ENCODE measurements around the gene CAPN10.
A peak's percentile ranks its signal among the peaks of the same experiment; 100 is the strongest.

Gene CAPN10

DNA sequence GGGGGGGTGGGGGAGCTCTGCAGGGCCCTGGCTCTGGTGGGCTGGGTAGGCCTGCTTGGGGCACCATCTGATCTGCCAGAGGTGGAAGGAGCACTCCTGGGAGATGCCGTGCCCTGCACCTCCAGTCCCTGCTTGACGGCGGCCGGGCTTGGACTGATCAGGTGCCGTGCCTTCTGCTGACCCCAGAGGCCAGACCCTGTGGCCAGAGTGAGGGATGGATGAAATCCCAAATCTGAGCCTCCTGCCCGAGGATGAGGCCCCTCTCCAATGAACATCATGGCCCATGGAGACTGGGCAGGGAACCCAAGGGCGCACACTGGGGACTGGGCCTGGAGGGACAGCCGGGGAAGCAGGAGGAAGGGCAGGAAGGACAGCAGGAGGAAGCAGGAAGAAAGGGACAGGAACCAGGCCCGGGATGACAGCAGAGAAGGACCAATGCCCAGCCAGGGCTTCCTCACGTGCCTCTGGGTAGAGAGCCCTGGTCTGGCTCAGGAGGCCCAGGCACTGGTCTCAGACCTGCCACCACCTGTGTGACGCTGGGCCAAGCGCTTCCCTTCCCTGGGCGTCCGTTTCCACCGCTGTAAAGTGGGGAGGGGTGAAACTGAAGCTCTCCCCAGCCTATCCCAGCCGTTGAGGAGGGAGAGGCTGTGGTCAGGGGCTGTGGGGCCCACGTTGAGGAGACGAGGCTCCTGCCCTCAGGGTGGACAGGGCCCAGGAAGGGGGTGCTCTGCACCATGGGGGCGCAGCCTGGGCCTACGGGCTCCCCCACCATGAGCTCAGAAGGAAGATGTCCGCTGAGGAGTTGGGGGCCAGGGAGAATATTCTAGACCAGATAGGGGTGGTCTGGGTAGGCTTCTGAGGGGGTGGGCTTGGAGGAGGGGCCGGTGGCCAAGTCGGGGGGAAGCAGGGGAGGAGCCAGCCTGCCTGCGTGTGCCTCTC, 37.7 kb downstream of the CAPN10 start:
- DNase-seq (ENCODE audit: low read depth), result no peak

DNA sequence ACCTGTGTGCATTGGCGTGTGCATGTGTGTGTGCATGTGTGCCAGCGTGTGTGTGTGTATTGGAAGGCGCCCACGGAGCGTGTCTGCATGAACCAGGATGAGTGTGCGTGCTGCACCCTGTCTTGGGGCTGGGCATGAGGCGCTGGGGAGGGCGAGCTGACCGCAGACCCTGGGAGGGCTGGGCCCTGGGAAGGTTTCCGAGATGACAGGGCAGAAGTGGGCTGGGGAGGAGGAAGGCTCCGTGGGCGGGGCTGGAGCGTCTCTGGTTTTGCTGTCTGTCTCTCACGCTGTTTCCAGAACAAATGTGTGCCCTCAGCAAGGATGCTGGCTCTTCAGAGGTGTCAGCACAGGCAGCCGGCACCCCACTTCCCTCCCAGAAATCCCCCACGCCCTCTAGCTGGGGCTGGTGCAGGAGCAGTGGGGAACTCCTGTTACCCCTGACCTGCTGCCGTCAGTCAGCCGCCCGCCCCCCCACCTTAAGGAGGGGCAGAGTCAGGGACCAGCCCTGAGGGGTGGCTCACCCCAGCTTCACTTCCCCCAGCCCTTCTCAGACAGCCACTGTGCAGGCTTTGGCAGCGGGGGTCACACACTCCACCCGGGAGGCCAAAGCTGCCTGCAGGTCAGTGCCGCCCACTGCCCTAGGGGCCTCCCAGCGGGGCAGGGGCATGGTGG, 38.6 kb downstream of the CAPN10 start, which contains the start of gene GPR35:
Gene GPR35 (plus strand): TSS at position 531 of the 672 bp plus-strand sequence. CDS start 4,473 bp downstream, outside the sequence.
- DNase-seq (ENCODE audit: low read depth), result peak; percentile 43

DNA sequence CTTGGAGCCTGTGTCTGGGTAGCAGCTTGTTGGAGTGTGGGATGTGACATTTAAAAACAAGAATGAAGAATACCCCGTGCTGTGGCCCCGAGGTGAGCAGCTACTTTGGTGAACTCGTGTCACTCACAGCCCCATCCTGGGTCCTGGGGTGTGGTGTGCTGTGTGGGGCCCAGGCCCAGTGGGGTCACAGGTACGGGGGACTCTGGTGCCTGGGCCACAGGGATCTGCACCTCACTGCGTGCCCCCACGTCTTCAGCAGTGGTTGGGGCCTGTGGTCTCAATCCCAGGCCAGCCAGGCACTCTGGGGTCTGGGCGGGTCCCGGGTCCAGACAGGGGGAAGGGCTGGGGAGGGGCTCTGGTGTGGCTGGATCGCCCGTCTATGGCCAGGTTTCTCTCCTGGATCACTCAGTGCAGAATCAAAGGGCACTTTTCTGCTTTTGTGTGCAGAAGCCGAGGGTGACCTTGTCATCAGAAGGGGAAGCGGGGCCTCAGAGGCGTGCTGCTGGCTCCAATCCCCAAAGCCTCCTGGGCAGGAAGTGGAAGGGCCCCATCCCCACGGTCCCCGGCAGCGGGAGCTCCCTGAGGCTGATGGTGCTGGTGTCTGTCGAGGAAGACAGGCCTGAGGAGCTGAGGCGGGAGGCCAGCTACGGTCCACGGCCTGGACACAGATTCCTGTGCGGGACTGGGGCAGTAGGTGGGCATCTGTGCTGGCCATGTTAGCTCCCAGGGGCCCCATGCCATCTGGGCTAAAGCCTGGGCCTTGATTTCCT, 40.2 kb downstream of the CAPN10 start:
- no peak for DNase-seq (ENCODE audit: low read depth)

DNA sequence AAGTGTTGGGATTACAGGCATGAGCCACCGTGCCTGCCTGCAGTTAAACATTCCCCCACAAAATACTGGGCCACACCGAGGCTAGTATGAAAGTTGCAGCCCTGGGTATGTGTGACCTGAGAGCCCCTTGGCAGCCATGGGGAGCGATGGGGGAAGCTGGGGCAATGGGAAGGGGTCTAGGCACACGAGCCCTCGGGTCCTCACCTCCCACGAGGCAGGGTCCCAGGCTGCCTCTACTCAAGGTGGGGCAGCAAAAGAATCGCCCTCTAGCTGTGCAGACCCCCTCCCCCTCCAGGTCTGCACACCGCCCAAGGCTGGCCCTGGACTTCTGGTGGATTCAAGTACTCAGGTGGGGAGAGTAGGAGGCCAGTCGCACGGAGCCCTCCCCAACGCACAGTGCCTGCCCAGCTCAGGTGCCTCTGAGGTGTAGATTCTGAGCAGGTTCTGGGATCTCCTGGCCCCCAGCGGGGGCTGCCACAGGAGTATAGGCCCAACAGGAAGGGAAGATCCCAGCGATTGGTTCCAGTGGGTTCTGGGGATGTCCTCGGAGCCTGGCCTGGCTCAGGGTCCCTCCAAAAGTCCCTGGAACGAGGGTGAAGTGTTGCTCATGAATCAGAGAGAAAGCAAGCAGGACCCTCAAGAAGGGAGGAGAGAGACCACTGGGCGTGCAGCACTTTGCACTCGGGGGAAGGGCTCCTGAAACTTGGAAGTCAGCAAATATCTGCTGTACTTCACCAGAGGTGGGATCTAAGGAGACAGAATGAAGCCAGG, 41.4 kb downstream of the CAPN10 start:
- no peak for DNase-seq (ENCODE audit: low read depth)

DNA sequence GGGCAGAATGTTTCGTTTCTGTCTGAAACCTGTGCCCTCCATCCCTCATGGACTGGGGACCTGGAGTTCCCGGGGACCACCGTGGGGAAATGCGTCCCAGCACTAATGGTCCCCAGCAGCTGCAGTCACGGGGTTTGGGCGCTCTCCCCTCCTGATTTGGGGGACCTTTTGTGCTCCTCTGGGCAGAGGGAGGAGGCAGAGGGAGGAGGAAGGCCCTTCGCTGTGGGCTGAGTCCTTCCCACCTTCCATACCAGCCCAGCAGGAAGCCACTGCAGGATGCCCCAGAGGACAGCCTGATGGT, 41.9 kb downstream of the CAPN10 start:
- DNase-seq (ENCODE audit: low read depth), result no peak

DNA sequence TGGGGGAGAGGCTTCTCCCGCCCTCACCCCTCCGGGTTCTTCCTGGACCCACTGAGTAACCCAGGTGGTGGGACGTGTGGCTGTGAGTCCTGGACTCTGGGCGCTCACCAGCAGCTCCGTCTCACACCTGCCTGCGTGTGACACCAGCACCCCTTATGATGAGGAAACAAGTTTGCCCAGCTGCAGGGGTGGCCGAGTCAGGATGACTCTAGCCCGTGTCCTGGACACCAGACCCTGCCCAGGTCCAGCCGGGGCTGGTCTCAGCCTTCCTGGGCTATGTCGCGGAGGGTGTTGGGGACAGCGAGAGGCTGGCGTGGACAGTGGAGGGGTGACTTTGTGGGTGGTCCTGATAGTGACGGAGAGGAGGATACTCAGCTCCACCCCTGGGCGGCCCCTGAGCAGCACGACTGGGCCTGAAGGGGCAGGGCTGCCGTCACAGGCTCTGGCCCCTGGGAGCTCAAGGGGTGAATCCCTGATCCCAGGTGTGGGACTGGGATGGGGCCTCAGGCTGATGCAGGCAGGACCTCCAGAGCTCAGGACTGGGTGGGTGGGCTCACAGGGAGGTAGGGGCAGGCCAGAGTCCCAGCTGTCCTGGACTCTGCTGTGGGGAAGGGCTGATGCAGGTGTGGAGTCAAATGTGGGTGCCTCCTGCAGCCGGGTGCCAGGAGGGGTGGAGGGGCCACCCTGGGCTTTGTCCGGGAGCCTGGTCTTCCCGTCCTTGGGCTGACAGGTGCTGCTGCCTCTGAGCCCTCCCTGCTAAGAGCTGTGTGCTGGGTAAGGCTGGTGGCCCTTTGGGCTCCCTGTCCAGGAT, 42.5 kb downstream of the CAPN10 start:
- DNase-seq (ENCODE audit: low read depth), result no peak

DNA sequence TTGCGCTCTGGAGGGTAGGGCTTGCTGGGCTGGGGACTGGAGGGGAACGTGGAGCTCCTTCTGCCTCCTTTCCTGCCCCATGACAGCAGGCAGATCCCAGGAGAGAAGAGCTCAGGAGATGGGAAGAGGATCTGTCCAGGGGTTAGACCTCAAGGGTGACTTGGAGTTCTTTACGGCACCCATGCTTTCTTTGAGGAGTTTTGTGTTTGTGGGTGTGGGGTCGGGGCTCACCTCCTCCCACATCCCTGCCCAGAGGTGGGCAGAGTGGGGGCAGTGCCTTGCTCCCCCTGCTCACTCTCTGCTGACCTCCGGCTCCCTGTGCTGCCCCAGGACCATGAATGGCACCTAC, 43.1 kb downstream of the CAPN10 start:
- DNase-seq (ENCODE audit: low read depth), result no peak

DNA sequence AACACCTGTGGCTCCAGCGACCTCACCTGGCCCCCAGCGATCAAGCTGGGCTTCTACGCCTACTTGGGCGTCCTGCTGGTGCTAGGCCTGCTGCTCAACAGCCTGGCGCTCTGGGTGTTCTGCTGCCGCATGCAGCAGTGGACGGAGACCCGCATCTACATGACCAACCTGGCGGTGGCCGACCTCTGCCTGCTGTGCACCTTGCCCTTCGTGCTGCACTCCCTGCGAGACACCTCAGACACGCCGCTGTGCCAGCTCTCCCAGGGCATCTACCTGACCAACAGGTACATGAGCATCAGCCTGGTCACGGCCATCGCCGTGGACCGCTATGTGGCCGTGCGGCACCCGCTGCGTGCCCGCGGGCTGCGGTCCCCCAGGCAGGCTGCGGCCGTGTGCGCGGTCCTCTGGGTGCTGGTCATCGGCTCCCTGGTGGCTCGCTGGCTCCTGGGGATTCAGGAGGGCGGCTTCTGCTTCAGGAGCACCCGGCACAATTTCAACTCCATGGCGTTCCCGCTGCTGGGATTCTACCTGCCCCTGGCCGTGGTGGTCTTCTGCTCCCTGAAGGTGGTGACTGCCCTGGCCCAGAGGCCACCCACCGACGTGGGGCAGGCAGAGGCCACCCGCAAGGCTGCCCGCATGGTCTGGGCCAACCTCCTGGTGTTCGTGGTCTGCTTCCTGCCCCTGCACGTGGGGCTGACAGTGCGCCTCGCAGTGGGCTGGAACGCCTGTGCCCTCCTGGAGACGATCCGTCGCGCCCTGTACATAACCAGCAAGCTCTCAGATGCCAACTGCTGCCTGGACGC, 43.6 kb downstream of the CAPN10 start:
- DNase-seq (ENCODE audit: low read depth), result no peak

DNA sequence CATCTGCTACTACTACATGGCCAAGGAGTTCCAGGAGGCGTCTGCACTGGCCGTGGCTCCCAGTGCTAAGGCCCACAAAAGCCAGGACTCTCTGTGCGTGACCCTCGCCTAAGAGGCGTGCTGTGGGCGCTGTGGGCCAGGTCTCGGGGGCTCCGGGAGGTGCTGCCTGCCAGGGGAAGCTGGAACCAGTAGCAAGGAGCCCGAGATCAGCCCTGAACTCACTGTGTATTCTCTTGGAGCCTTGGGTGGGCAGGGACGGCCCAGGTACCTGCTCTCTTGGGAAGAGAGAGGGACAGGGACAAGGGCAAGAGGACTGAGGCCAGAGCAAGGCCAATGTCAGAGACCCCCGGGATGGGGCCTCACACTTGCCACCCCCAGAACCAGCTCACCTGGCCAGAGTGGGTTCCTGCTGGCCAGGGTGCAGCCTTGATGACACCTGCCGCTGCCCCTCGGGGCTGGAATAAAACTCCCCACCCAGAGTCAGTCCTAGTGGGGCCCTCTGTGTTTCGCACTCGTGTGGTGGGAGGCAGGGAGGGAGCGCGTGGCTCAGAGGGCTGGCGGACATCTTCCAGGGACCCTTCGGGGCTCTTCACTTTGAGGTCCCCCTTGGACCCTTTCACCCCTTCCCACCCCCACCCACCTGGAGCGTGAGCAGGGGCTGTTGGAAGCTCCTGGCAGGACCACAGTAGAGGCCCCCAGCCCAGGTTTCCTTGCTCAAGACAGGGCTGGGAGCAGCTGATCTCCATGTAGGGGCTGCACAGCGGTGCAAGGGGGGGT, 44.4 kb downstream of the CAPN10 start:
- no peak for DNase-seq (ENCODE audit: low read depth)

DNA sequence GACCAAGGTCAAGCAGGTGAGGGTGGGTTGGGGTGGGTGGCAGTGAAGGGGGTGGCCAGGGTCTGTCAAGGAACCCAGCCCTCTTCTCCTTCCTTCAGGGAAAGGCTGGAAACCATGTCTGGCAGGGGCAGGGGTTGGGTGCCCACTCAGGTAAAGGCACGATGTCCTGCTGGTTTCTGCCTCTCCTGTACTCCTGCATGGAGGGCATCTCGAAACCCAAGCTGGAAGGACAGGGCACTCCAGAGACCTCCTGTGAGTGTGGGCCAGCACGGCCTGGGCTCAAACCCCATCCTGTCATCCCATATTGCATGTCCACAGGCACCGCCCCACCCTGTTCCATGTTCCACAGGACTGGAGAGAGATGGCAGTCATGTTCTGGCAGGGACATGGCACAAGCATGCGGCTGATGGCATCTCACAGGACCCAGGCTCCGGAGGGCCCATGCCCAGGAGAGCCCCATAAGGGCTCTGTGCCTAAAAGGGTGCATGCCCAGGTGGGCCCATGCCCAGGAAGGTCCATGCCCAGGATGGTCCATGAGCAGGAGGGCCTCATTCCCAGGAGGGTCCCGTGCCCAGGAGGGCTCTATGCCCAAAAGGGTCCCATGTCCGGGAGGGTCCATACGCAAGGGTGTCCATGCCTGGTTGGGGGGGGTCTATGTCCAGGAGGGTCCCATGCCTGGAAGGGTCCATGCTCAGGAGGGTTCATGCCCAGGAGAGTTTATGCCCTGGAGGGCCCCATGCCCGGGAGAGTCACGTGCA, 45.2 kb downstream of the CAPN10 start:
- DNase-seq (ENCODE audit: low read depth), result no peak

DNA sequence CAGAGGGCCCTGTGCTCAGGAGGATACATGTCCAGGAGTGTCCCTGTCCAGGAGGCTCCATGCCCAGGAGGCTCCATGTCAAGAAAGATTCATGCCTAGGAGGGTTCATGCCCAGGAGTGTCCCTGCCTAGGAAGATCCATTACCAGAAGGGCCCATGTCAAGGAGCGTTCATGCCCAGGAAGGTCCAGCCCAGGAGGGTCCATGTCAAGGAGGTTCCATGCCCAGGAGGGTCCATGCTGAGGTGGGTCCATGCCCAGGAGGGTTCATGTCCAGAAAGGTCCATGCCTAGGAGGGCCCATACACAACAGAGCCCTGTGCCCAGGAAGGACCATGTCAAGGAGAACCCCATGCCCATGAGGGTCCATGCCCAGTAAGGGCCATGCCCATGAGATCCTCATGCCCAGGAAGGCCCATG, 45.8 kb downstream of the CAPN10 start:
- no peak for DNase-seq (ENCODE audit: low read depth)

DNA sequence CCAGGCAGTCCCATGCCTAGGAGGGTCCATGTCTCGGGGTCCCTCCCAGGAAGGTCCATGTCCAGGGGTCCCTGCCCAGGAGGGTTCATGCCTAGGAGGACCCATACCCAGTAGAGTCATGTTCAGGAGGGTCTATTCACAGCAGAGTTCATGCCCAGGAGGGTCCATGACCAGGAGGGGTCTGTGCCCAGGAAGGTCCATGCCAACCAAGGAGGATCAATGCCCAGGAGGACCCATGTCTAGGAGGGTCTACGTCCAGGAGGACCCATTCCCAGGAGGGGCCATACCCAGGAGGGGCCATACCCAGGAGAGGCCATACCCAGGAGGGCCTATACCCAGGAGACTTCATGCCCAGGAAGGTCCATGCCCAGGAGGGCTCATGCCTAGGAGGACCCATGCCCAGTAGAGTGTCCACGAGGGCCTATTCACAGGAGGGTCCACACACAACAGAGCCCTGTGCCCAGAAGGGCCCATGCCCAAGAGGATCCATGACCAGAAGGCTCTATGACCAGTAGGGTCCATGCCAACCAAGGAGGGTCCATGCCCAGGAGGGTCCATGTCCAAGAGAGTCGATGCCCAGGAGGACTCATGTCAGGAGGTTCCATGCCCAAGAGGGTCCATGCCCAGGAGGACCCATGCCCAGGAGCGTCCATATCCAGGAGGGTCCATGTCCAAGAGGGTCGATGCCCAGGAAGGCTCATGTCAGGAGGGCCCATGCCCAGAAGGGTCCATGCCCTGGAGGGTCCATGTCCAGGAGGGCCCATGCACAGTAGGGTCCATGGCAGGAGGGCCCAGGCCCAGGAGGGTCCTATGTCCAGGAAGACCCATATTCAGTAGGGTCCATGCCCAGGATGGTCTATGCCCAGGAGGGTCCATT, 48.8 kb downstream of the CAPN10 start:
- DNase-seq (ENCODE audit: low read depth), result no peak

DNA sequence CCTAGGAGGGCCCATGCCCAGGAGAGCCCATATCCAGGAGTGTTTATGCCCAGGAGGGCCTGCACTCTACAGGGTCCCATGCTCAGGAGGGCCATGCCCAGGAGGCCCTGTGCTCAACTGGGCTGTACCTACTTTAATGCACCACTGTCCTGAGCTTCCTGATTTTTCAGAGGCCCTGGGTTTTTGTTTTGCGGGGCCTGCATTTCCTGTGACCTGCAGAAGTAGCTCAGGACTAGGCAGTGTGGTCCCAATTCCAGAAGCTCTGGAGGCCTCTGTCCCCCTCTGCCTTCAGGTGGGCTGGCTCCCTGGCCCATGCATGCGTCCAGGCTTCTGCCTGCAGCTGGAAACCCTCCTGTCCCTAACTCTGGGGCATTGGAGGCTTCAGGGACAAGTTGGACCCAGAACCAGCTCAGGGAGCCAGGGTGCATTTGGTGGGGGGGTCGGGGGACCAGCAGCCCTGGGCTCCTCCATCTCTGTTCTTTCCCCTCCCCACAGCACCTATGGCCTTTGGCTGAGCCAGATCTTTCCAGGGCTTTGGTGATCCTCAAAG, 49.5 kb downstream of the CAPN10 start:
- DNase-seq (ENCODE audit: low read depth), result no peak

DNA sequence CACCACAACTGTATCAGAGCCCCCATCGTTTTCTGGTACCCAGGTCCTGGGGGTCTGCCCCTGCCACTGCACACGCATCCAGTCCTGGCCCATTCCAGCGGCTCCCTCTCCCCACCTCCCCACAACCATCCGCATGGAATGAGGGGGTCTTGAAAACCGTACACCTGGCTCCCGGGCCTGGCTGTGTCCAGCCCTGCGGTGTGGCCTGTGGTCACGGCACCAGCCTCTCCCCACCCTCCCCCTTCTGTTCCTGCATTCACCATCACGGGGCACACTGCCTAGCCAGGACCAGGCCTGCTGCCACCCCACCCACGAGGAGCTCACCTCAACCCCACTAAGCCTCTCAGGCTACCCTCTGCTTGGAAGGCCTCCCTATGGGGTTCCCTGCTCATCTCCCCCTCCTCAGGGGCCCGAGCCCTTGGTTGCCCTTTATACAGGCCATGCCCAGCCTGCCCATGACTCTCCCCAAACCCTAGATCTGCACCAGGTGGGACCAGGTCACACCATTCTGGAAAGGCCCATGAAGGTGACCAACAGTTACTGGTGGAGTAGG, 50.1 kb downstream of the CAPN10 start:
- no peak for DNase-seq (ENCODE audit: low read depth)

DNA sequence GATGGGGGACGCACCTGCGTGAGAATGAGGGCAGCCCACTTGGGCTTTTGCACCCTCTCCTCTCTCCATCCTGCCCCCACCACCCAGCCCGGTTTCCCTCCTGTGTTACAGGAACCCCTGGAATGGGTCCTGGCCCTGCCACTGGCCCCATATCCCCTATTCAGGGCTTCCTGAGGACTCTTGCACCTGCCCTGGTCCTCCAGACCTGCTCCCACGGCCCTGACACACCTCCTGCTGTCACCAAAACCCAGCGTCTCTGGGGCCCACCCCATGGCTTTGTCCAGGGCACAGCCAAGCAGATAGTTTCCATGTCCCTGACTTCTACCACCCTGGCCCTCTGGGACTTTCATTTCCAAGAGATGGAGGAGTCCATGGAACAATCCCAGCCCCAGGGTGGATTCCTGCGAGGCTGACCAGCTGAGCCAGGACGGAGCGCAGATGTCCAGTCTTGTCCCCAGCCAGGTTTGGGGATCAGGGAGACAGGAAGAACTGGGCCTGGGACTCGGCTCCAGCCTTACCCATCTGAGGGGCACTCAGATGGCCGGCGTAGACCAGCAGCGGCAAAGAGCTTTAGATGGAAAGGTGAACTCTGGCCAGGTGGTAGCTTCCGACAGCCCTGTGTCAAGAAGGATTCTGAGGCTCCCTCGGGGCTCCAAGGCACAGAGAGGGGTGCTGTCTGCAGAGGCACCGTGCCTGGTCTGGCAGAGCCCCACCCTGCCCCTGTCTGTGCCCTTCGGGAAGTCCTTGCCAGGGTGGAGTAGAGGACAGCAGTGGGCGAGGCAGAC, 50.8 kb downstream of the CAPN10 start:
- DNase-seq (ENCODE audit: low read depth), result no peak

DNA sequence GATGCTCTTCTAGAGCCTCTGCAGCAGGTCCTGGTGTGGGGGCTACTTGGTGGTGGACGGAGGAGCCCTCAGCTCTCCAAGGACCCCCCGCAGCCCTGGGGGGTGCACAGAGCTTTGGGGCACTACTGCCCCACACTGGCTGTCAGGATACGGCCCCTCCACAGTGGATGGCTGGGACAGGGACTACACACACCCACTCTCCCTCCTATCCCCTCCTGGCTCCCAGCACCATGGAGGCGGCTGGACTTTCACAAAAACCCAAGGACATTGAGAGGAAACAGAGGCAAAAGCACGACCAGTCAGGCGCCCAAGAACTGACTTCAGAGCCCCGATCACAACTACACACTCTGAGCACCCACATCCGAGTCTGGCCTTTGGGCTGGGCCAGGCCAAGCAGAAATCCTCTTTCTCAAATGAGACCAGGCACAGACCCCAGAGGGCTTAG, 51.4 kb downstream of the CAPN10 start:
- DNase-seq (ENCODE audit: low read depth), result no peak

Measured in stimulated activated CD8-positive, alpha-beta memory T cell treated with anti-CD3 and anti-CD28 coated beads, Interleukin-15, amount 100 ng/mL, for 1 hour (primary cell).